ENCODE measurements around the gene CFAP97D1.

DNA sequence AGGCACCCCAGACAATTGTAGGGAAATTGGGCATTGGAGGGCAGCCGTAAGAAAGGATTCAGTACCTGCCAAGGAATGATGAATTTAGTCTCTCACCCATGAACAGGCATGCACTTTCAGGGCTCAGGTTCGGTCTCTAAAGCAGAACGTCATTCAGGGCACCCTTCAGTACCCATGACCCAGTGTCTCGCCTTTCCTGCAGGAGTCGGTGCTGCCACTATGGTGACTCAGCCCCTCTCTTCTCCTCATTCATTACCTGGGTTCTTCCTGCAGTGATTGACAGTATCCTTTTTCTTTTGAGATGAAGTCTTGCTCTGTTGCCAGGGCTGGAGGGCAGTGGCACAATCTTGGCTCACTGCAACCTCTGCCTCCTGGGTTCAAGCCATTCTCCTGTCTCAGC, 30.1 kb upstream of the CFAP97D1 start:
- TF ChIP-seq, protein P1, sequence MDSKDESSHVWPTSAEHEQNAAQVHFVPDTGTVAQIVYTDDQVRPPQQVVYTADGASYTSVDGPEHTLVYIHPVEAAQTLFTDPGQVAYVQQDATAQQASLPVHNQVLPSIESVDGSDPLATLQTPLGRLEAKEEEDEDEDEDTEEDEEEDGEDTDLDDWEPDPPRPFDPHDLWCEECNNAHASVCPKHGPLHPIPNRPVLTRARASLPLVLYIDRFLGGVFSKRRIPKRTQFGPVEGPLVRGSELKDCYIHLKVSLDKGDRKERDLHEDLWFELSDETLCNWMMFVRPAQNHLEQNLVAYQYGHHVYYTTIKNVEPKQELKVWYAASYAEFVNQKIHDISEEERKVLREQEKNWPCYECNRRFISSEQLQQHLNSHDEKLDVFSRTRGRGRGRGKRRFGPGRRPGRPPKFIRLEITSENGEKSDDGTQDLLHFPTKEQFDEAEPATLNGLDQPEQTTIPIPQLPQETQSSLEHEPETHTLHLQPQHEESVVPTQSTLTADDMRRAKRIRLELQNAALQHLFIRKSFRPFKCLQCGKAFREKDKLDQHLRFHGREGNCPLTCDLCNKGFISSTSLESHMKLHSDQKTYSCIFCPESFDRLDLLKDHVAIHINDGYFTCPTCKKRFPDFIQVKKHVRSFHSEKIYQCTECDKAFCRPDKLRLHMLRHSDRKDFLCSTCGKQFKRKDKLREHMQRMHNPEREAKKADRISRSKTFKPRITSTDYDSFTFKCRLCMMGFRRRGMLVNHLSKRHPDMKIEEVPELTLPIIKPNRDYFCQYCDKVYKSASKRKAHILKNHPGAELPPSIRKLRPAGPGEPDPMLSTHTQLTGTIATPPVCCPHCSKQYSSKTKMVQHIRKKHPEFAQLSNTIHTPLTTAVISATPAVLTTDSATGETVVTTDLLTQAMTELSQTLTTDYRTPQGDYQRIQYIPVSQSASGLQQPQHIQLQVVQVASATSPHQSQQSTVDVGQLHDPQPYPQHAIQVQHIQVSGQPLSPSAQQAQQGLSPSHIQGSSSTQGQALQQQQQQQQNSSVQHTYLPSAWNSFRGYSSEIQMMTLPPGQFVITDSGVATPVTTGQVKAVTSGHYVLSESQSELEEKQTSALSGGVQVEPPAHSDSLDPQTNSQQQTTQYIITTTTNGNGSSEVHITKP (tag by site-specific recombination; IDR thresholded peaks at IDR 0.05) = no peak
- TF ChIP-seq, protein P2, sequence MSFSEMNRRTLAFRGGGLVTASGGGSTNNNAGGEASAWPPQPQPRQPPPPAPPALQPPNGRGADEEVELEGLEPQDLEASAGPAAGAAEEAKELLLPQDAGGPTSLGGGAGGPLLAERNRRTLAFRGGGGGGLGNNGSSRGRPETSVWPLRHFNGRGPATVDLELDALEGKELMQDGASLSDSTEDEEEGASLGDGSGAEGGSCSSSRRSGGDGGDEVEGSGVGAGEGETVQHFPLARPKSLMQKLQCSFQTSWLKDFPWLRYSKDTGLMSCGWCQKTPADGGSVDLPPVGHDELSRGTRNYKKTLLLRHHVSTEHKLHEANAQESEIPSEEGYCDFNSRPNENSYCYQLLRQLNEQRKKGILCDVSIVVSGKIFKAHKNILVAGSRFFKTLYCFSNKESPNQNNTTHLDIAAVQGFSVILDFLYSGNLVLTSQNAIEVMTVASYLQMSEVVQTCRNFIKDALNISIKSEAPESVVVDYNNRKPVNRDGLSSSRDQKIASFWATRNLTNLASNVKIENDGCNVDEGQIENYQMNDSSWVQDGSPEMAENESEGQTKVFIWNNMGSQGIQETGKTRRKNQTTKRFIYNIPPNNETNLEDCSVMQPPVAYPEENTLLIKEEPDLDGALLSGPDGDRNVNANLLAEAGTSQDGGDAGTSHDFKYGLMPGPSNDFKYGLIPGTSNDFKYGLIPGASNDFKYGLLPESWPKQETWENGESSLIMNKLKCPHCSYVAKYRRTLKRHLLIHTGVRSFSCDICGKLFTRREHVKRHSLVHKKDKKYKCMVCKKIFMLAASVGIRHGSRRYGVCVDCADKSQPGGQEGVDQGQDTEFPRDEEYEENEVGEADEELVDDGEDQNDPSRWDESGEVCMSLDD (tag by site-specific recombination; IDR thresholded peaks at IDR 0.05) = no peak
- TF ChIP-seq, protein P3, sequence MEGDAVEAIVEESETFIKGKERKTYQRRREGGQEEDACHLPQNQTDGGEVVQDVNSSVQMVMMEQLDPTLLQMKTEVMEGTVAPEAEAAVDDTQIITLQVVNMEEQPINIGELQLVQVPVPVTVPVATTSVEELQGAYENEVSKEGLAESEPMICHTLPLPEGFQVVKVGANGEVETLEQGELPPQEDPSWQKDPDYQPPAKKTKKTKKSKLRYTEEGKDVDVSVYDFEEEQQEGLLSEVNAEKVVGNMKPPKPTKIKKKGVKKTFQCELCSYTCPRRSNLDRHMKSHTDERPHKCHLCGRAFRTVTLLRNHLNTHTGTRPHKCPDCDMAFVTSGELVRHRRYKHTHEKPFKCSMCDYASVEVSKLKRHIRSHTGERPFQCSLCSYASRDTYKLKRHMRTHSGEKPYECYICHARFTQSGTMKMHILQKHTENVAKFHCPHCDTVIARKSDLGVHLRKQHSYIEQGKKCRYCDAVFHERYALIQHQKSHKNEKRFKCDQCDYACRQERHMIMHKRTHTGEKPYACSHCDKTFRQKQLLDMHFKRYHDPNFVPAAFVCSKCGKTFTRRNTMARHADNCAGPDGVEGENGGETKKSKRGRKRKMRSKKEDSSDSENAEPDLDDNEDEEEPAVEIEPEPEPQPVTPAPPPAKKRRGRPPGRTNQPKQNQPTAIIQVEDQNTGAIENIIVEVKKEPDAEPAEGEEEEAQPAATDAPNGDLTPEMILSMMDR (tag by site-specific recombination; IDR thresholded peaks at IDR 0.05) = no peak
- TF ChIP-seq TCF7L2 (IDR thresholded peaks at IDR 0.05; ENCODE audit: borderline replicate concordance, low read depth, low read length) = no peak
- TF ChIP-seq ZNF510 (tag by site-specific recombination; IDR thresholded peaks at IDR 0.05; ENCODE audit: insufficient replicate concordance) = no peak
- no peak for TF ChIP-seq ZBTB48 (tag by site-specific recombination; IDR thresholded peaks at IDR 0.05)
- TF ChIP-seq MYNN (tag by site-specific recombination; IDR thresholded peaks at IDR 0.05; ENCODE audit: borderline replicate concordance) = no peak
- no peak for TF ChIP-seq RBAK (tag by site-specific recombination; IDR thresholded peaks at IDR 0.05)
- no peak for TF ChIP-seq ZNF501 (tag by site-specific recombination; IDR thresholded peaks at IDR 0.05)
- TF ChIP-seq, protein P4, sequence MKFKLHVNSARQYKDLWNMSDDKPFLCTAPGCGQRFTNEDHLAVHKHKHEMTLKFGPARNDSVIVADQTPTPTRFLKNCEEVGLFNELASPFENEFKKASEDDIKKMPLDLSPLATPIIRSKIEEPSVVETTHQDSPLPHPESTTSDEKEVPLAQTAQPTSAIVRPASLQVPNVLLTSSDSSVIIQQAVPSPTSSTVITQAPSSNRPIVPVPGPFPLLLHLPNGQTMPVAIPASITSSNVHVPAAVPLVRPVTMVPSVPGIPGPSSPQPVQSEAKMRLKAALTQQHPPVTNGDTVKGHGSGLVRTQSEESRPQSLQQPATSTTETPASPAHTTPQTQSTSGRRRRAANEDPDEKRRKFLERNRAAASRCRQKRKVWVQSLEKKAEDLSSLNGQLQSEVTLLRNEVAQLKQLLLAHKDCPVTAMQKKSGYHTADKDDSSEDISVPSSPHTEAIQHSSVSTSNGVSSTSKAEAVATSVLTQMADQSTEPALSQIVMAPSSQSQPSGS (tag by site-specific recombination; IDR thresholded peaks at IDR 0.05; ENCODE audit: low read depth) = no peak
- TF ChIP-seq, protein P5, sequence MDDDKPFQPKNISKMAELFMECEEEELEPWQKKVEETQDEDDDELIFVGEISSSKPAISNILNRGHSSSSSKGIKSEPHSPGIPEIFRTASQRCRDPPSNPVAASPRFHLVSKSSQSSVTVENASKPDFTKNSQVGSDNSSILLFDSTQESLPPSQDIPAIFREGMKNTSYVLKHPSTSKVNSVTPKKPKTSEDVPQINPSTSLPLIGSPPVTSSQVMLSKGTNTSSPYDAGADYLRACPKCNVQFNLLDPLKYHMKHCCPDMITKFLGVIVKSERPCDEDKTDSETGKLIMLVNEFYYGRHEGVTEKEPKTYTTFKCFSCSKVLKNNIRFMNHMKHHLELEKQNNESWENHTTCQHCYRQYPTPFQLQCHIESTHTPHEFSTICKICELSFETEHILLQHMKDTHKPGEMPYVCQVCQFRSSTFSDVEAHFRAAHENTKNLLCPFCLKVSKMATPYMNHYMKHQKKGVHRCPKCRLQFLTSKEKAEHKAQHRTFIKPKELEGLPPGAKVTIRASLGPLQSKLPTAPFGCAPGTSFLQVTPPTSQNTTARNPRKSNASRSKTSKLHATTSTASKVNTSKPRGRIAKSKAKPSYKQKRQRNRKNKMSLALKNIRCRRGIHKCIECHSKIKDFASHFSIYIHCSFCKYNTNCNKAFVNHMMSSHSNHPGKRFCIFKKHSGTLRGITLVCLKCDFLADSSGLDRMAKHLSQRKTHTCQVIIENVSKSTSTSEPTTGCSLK (tag by site-specific recombination; IDR thresholded peaks at IDR 0.05) = no peak

All from HEK293 (cell line).